BJ (cell line): Measurements from ENCODE around the gene APLF. TPM values are rescaled to one million over a fixed set of nuclear protein-coding genes. Genes with fewer than 3 reads are reported as not detected.

Experiments
- CTCF ChIA-PET: fragments of 350-600 bp; formaldehyde crosslinking; extraction: SDS; loops from one replicate; lab custom pipeline; 2021; ENCODE audit warnings: antibody characterized with exemption, inconsistent platforms; lab: Yijun Ruan, JAX
- POLR2A ChIA-PET: fragments of 300-600 bp; sonication (Branson Sonifier 250); formaldehyde crosslinking; extraction: SDS; loops from one replicate; lab custom pipeline; 2021; ENCODE audit warnings: antibody characterized with exemption; lab: Charles Lee
- DNase-seq: peaks from one replicate; pipeline ENCODE4 v3.0.0-alpha.2; 2011; ENCODE audit warnings: low read depth
- H3K27me3 ChIP-seq: 2 replicates; pipeline ENCODE4 v1.6.0; 2011; ENCODE audit warnings: low read length; ENCODE audit not compliant: control insufficient read depth, insufficient read depth
- H3K36me3 ChIP-seq: 2 replicates; pipeline ENCODE4 v1.5.1; 2011; ENCODE audit warnings: low read length; ENCODE audit not compliant: control insufficient read depth, insufficient read depth
- H3K4me3 ChIP-seq: 2 replicates; pipeline ENCODE4 v1.5.1; 2011; ENCODE audit warnings: low read depth, mild to moderate bottlenecking, control low read depth, low read length
- polyA plus RNA-seq: library from polyadenylated mRNA; depleted of rRNA; stranded (reverse); fragments of >200 nt; gene quantifications from 2 replicates; pipeline ENCODE4 v1.2.3, GENCODE V29; 2011
- TF ChIP-seq, protein P1 (sequence below): IDR thresholded peaks from 2 replicates; pipeline ENCODE4 v1.5.1; 2011; ENCODE audit warnings: low read depth, mild to moderate bottlenecking, control low read depth, inconsistent platforms, low read length, moderate library complexity; ENCODE audit not compliant: insufficient read depth

The APLF gene
- polyA plus RNA-seq, 1 experiment = 1.2 TPM

DNA sequence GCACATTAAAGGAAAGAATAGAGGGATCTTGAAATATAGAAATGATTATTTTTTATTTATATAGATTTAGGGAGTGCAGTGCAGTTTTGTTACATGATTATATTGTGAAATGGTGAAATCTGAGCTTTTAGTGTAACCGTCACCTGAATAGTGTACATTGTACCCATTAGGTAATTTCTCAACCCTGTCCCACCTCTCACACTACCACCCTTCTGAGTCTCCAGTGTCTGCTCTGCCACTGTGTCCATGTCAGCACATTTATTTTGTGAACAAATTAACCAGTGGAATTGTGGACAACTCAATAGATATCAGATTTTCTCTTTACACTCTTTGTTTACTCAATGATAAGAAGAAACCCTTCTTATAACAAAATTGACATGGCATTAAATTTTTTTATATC lies 24.2 kb downstream of the APLF start:
- ChIA-PET CTCF (interaction anchor here (1.6 to 1.7 kb wide), 2 partner anchors 9 to 103 kb away, joined by 6 to 7 read pairs; no protein-coding TSS in a partner anchor), POLR2A (no interaction called here)
- Histone ChIP-seq H3K4me3 (no peak overlapping the region), H3K36me3 (no peaks in the 10 kb centered on the region), H3K27me3 (no peaks in the 10 kb centered on the region)
- no peak for DNase-seq
- TF ChIP-seq, protein P1, sequence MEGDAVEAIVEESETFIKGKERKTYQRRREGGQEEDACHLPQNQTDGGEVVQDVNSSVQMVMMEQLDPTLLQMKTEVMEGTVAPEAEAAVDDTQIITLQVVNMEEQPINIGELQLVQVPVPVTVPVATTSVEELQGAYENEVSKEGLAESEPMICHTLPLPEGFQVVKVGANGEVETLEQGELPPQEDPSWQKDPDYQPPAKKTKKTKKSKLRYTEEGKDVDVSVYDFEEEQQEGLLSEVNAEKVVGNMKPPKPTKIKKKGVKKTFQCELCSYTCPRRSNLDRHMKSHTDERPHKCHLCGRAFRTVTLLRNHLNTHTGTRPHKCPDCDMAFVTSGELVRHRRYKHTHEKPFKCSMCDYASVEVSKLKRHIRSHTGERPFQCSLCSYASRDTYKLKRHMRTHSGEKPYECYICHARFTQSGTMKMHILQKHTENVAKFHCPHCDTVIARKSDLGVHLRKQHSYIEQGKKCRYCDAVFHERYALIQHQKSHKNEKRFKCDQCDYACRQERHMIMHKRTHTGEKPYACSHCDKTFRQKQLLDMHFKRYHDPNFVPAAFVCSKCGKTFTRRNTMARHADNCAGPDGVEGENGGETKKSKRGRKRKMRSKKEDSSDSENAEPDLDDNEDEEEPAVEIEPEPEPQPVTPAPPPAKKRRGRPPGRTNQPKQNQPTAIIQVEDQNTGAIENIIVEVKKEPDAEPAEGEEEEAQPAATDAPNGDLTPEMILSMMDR = no peak

DNA sequence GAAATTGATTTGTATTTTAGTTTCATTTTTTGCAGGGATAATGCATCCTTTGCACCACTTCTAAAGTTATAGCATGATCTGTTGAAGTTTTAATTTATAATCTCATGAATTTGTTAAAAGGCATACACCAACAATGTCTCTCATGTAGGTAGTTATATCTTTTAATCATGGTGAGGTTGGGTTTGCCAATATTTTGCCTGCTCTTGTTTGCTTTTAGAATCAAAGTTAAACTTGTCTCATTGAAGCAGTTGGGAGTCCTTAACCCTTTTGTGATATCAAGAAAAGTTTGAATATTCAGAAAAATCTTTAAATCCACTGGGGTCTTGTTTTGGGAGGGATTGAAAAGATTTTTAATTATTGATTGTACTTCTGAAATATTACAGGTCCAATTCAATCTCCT lies 31.7 kb downstream of the APLF start:
- CTCF ChIA-PET = interaction anchor here (0.9 to 2.0 kb wide), 3 partner anchors 11 to 94 kb away, joined by 3 to 10 read pairs (median 5); no protein-coding TSS in a partner anchor
- no peak for DNase-seq
- TF ChIP-seq, protein P1 = no peak
- no peaks in the 10 kb centered on the region for H3K27me3 ChIP-seq
- H3K36me3 ChIP-seq = no peaks in the 10 kb centered on the region
- POLR2A ChIA-PET = no interaction called here
- H3K4me3 ChIP-seq = no peak overlapping the region

GRCh38 chr2:68500649-68501048 lies 33.3 kb downstream of the APLF start:
- H3K36me3 ChIP-seq = no peaks in the 10 kb centered on the region
- CTCF ChIA-PET = interaction anchor here (1.7 kb wide), 1 partner anchor 12 kb away, joined by 11 read pairs; no protein-coding TSS in a partner anchor
- TF ChIP-seq, protein P1 = no peak

DNA sequence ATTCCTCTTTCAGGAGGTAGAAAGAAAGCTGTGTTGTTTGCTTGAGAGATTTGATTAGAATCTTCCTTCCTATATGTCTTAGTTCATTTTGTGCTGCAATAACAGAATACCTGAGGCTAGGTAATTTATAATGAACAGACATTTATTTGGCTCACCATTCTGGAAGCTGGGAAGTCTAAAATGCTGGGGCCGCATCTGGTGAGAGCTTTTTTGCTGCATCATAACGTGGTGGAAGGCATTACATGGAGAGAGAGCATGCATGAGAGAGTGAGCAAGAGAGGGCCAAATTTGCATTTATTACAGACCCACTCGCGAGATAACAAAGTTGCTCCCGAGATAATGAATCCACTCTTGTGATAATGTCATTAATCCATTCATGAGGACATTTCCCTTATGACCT lies 34.4 kb downstream of the APLF start:
- TF ChIP-seq, protein P1 = no peak
- Histone ChIP-seq H3K4me3 (no peak overlapping the region), H3K36me3 (no peaks in the 10 kb centered on the region), H3K27me3 (no peaks in the 10 kb centered on the region)
- CTCF ChIA-PET = interaction anchor here (1.7 kb wide), 1 partner anchor 14 kb away, joined by 11 read pairs; no protein-coding TSS in a partner anchor
- DNase-seq = no peak
- POLR2A ChIA-PET = no interaction called here

More at GRCh38 chr2:68500649-68501048, 33.3 kb downstream of the APLF start:
- H3K27me3 ChIP-seq = no peaks in the 10 kb centered on the region
- POLR2A ChIA-PET = no interaction called here
- DNase-seq = no peak
- H3K4me3 ChIP-seq = no peak overlapping the region

- H3K4me3 ChIP-seq = no peak overlapping the region
- H3K27me3 ChIP-seq = no peaks in the 10 kb centered on the region
- H3K36me3 ChIP-seq = no peaks in the 10 kb centered on the region
- DNase-seq = no peak
- ChIA-PET CTCF (interaction anchor here (0.7 to 1.5 kb wide), 4 partner anchors 17 to 89 kb away, joined by 3 to 7 read pairs (median 3); no protein-coding TSS in a partner anchor), POLR2A (no interaction called here)
- TF ChIP-seq, protein P1 = no peak
These were observed 38.3 kb downstream of the APLF start for GRCh38 chr2:68505603-68506159.
